Sigmoid colon (tissue), 7 donors: ENCODE measurements around the gene RNF149. TPM values are rescaled to one million over a fixed set of nuclear protein-coding genes. Genes with fewer than 3 reads are reported as not detected.

Experiments used
- DNase-seq: peaks from one replicate; pipeline ENCODE4 v3.0.0-alpha.2; 2019
- H3K27ac ChIP-seq, 4 donors: fragments of 200-600 bp; sonication (generic); one replicate each; pipeline ENCODE4 v1.5.1; 2016 to 2019; ENCODE audit warnings: mild to moderate bottlenecking in 1 of 4
- H3K27me3 ChIP-seq, 3 donors: fragments of 200-600 bp; sonication (generic); one replicate each; pipeline ENCODE4 v1.5.1; 2019; ENCODE audit warnings: mild to moderate bottlenecking in 1 of 3
- H3K36me3 ChIP-seq, 4 donors: fragments of 200-600 bp; sonication (generic); one replicate each; pipeline ENCODE4 v1.5.1; 2016 to 2019
- H3K4me1 ChIP-seq, 4 donors: fragments of 200-600 bp; sonication (generic); one replicate each; pipeline ENCODE4 v1.5.1; 2017 to 2019
- H3K4me3 ChIP-seq, 4 donors: fragments of 200-600 bp; sonication (generic); one replicate each; pipeline ENCODE4 v1.5.1; 2017 to 2019; ENCODE audit warnings: mild to moderate bottlenecking in 2 of 4, moderate library complexity in 1 of 4
- H3K9me3 ChIP-seq, 4 donors: fragments of 200-600 bp in 3 of 4; sonication (generic) in 3 of 4; one replicate each; pipeline versions ENCODE4 v1.5.1 to v1.6.1; 2013 to 2019
- CTCF ChIP-seq, 4 experiments: fragments of 450-650 bp in 3 of 4; fragments of 200-600 bp in 1 of 4; IDR thresholded peaks; one replicate each; pipeline ENCODE4 v1.5.1; 2016 to 2019; ENCODE audit warnings: antibody characterized with exemption in 4 of 4, mild to moderate bottlenecking in 3 of 4, moderate library complexity in 2 of 4
- EP300 ChIP-seq, 4 donors: sonication (generic); formaldehyde crosslinking; IDR thresholded peaks; one replicate each; pipeline ENCODE4 v1.6.1; 2017; ENCODE audit warnings: antibody characterized with exemption in 4 of 4
- POLR2A ChIP-seq, 2 donors: fragments of 450-650 bp; IDR thresholded peaks; one replicate each; pipeline ENCODE4 v1.6.1; 2016; ENCODE audit warnings: antibody characterized with exemption in 2 of 2, mild to moderate bottlenecking in 2 of 2, moderate library complexity in 2 of 2
- POLR2AphosphoS5 ChIP-seq, 4 donors: sonication (generic); formaldehyde crosslinking; IDR thresholded peaks; one replicate each; pipeline ENCODE4 v1.6.1; 2017; ENCODE audit warnings: antibody characterized with exemption in 4 of 4
- WGBS, 2 donors: extraction: QIAGEN DNeasy Blood & Tissue Kit; methylation state at CpG; one replicate each; pipeline ENCODE4 v1.1.7; 2013; 5-methylcytosine and 5-hydroxymethylcytosine counted together
- intact Hi-C: fragments of 100-400 bp; cut with DNase I; formaldehyde crosslinking; loops from one replicate; pipeline ENCODE4 v1.15.1; 2023
- polyA plus RNA-seq, 3 donors: library from polyadenylated mRNA; stranded (reverse); fragments of 200-250 nt; gene quantifications; one replicate each; pipeline ENCODE4 v1.2.3, GENCODE V29; 2013
- total RNA-seq, 4 donors: library from RNA; depleted of rRNA; stranded (reverse); fragments of >200 nt; gene quantifications; one replicate each; pipeline ENCODE4 v1.1.0, GENCODE V29; 2016
- donor health status: healthy with polysubstance abuse.
- donor health status: Bipolar disorder and iron deficiency.
- donor health status: healthy.

RNF149 gene
- total and polyA plus RNA-seq, 7 donors, result 11.4 to 65.4 (median 40.0) TPM

- H3K36me3 ChIP-seq, result no peaks in the 10 kb centered on the region
- WGBS, 2 donors, result 67% methylated on average over 5 of the region's 5 CpGs
These were observed 24.6 kb upstream of the RNF149 start for GRCh38 chr2:101332885-101333766.

GRCh38 chr2:101331202-101331601, 22.7 kb upstream of the RNF149 start:
- peak overlapping the region in 1 of 4 donors; percentile 37 for H3K27ac ChIP-seq

More at GRCh38 chr2:101332885-101333766, 24.6 kb upstream of the RNF149 start:
- peaks cover 0 to 6% (median 0%) of the 10 kb centered on the region in 4 donors for H3K4me1 ChIP-seq
- DNase-seq, result no peak
- H3K27ac ChIP-seq, result no peak overlapping the region
- no peak overlapping the region for H3K4me3 ChIP-seq
- TF ChIP-seq POLR2AphosphoS5 (IDR thresholded peaks at IDR 0.05), result no peak
- TF ChIP-seq EP300 (IDR thresholded peaks at IDR 0.05), result no peak
- TF ChIP-seq CTCF (IDR thresholded peaks at IDR 0.05), result no peak
- no peak for TF ChIP-seq POLR2A (IDR thresholded peaks at IDR 0.05)
- H3K9me3 ChIP-seq, result no peaks in the 10 kb centered on the region
- H3K27me3 ChIP-seq, result no peaks in the 10 kb centered on the region
- intact Hi-C loops, result no loop called here

DNA sequence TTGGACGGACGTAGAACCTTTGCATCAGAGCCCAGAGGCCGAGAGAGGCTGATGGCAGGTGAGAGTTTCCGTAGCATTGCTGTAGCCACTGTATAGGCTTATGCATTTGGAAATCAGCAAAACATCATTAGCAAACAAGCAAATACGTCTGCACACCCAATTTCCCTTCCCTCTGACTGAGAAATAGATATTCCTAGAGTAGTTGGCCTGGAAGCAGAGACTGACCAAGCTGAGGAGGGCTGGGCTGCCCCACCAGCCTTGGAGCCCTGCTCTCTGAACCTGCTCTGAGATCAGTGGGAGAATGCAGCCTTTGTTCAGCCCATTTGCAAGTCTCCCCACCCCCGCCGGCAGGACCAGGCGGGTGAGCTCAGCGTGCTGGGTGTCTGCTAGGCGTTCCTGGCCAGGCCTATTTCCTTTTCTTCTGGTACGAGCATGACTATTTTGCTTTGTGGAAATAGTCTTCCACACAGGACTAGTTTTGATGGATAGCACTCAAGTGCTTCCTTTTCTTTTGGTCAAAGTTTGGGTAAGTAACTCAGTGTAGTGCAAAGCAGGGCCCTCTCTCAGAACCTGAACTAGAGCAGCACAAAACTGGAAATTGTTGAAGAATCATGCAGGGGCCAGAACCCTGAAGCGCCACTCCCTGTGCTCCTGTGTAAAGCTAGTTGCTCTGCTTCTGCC, 21.9 kb upstream of the RNF149 start:
- H3K36me3 ChIP-seq, result no peaks in the 10 kb centered on the region
- 29 to 61% methylated on average over 12 of the region's 12 CpGs for WGBS, 2 donors
- peaks cover 0 to 6% (median 0%) of the 10 kb centered on the region in 4 donors for H3K4me1 ChIP-seq
- peak overlapping the region in 3 of 4 donors; percentile 32 to 37 (median 37) for H3K27ac ChIP-seq
- intact Hi-C loops, result no loop called here
- no peaks in the 10 kb centered on the region for H3K27me3 ChIP-seq
- no peak overlapping the region for H3K4me3 ChIP-seq
- TF ChIP-seq POLR2A (IDR thresholded peaks at IDR 0.05) (no peak), POLR2AphosphoS5 (IDR thresholded peaks at IDR 0.05) (no peak), CTCF (IDR thresholded peaks at IDR 0.05) (no peak), EP300 (IDR thresholded peaks at IDR 0.05) (no peak)
- no peak for DNase-seq
- H3K9me3 ChIP-seq, result no peaks in the 10 kb centered on the region

More at GRCh38 chr2:101331202-101331601, 22.7 kb upstream of the RNF149 start:
- H3K36me3 ChIP-seq, result no peaks in the 10 kb centered on the region
- intact Hi-C loops, result no loop called here
- DNase-seq, result no peak
- no peaks in the 10 kb centered on the region for H3K9me3 ChIP-seq
- 87 to 91% methylated on average over 2 of the region's 2 CpGs for WGBS, 2 donors
- H3K4me1 ChIP-seq, result peaks cover 0 to 6% (median 0%) of the 10 kb centered on the region in 4 donors
- no peak for TF ChIP-seq CTCF (IDR thresholded peaks at IDR 0.05)
- no peak for TF ChIP-seq POLR2A (IDR thresholded peaks at IDR 0.05)
- no peak for TF ChIP-seq POLR2AphosphoS5 (IDR thresholded peaks at IDR 0.05)
- TF ChIP-seq EP300 (IDR thresholded peaks at IDR 0.05), result no peak
- no peak overlapping the region for H3K4me3 ChIP-seq
- H3K27me3 ChIP-seq, result no peaks in the 10 kb centered on the region

DNA sequence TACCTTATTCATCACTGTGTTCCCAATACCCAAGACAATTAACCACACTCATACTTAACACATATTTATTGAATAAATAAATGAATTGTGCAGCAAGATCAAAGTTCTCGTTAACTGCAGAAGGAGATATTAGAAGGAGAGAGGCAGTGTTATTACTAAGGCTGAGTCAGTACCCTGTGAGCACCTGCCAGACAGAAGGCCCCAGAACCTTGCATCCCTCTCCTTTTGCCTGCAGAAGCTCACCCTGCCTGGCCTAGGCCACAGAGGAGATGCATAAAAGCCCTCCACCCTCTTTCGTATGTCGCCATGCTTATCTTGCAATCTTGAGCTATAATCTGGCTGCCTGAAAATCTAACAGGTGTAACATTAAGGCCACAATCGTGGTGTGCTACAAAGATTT, 20.5 kb upstream of the RNF149 start:
- no peak for TF ChIP-seq POLR2A (IDR thresholded peaks at IDR 0.05)
- no peak for TF ChIP-seq EP300 (IDR thresholded peaks at IDR 0.05)
- TF ChIP-seq CTCF (IDR thresholded peaks at IDR 0.05), result no peak
- TF ChIP-seq POLR2AphosphoS5 (IDR thresholded peaks at IDR 0.05), result no peak
- DNase-seq, result no peak
- H3K9me3 ChIP-seq, result no peaks in the 10 kb centered on the region
- H3K27me3 ChIP-seq, result no peaks in the 10 kb centered on the region
- 36 to 61% methylated on average over 4 of the region's 4 CpGs for WGBS, 2 donors
- no peaks in the 10 kb centered on the region for H3K36me3 ChIP-seq
- H3K4me1 ChIP-seq, result peaks cover 0 to 6% (median 0%) of the 10 kb centered on the region in 4 donors
- H3K4me3 ChIP-seq, result no peak overlapping the region
- intact Hi-C loops, result no loop called here
- peak overlapping the region in 1 of 4 donors; percentile 49 for H3K27ac ChIP-seq
